GM12873 (cell line): ENCODE results near the gene ERGIC3.

ENCODE experiments used
- CTCF ChIP-seq: IDR thresholded peaks from 2 replicates; pipeline ENCODE4 v1.5.1; 2012; ENCODE audit warnings: low read depth, mild to moderate bottlenecking, moderate library complexity, low read length, control low read depth; ENCODE audit not compliant: insufficient read depth; ENCODE audit errors: missing control alignments

The ERGIC3 gene

GRCh38 chr20:35595456-35595855, 53.6 kb downstream of the ERGIC3 start:
- TF ChIP-seq CTCF = no peak

GRCh38 chr20:35595901-35596300, 54.0 kb downstream of the ERGIC3 start:
- no peak for TF ChIP-seq CTCF

DNA sequence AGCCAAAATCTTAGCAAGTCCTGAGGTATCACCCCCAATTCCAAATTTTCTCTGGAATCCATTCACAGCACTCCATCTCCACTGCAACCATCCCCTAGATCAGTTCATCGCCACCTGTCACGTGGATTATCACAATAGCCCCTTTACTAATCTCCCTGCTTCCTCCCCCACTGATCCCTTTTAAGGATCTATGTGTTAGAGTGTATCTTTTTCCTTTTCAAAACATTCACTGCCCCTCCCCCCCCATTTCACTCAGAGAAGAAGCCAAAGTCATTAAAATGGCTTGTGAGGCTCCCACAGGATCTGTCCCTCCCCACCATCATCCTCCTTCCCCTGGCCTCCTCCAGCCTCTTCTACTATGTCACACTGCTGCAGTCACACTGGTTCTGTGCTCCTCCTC, 55.3 kb downstream of the ERGIC3 start:
- no peak for TF ChIP-seq CTCF

GRCh38 chr20:35598476-35598875, 56.6 kb downstream of the ERGIC3 start:
- no peak for TF ChIP-seq CTCF

DNA sequence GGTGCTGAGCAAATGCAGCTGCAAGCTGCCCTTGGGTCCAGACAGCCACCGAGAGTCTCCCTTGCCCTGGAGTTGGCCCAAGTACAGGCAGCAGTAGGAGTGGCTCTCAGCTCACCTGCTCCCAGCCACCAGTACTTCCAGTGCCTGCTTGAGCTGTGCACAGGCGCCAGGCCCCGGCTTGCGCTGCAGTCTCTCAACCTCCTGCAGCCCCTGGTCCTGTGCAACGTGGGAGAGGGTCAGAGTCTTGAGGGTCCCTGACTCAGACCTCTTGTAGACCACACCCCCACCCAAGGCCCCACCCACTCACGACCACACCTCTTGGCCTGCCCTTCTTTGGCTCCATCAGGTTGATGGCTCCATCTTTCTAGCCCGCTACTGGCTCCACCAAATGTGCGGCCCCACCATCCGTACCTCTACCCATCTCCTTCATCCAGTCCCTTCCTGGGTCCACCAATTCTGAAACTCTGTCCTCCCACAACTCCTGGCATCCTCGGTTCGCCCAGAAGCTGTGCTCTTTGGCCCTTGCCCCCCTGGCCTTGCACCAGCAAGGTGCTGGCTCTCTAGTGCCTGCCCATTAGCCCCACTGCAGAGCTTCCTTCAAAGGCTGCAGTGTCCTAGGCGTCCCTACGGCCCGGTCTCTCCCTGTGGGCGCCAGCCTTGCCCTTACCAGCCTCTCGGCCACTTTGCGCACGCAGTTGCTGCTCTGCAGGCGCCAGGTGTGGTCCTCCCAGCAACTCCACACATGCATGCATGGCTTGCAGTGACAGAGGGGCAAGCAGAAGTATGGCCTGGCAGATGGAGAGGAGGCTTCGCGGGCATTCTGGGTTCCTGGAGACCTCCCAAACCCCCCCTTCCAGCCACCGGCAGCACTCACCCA, 57.3 kb downstream of the ERGIC3 start:
- no peak for TF ChIP-seq CTCF

DNA sequence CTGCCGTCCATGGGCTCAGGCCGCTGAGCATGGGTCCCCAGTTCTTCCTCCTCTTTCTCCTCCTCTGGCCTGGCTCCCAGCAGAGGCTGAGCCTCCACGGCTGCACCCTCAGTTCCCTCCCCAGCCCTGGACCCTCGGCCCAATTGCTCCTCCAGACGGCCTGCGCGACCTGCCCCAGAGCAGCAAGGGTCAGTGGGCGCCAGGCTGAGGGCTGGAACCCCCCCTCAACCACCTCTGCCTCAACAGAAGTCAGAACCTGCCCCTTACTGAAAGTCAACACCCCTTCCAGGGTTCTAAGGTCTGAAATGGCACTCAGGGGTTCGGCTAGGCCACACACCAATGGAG, 57.9 kb downstream of the ERGIC3 start:
- TF ChIP-seq CTCF = no peak

DNA sequence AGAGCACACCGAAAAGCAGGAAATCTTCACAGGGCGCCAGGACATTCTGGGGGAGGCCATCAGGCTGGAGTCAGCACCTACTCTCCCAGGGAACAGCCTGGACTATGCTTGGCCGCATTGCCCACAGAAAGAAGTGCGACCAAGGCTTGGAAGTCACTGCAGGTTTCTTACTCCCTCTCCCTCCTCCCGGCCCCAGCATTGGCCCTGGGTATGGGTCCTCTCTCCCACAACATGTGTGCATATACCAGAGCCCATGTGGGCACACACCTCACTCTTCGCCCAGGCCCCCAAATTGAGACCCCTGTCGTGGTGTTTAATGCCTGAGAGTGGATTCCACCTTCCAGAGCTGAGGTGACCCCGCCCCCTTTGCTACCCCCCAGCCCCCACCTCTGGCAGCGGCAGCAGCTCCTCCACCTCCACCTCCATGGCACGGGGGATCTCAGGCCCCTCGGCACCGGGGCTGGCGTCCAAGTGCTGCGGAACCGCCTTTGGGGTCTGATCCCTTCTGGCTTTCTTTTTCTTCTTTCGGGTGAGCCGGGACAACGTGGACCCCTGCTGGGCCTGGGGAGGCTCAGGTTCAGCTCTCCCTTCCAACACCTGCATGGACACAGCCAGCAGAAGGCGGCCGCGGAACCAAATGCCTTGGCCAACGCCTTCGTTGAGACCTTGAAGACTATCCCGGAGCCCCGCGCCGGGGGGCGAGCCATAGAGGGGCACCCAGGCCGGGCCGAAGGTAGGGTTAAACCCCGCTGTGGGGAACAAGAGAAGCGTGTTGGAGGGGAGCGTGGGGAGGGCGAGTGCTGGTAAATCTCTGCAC, 58.5 kb downstream of the ERGIC3 start:
- no peak for TF ChIP-seq CTCF
